H9 (cell line): ENCODE results near the gene FAT1. TPM values are rescaled to one million over a fixed set of nuclear protein-coding genes. Genes with fewer than 3 reads are reported as not detected.

Source experiments
- DNase-seq: peaks from one replicate; pipeline ENCODE4 v3.0.0-alpha.2; 2017
- H2AFZ ChIP-seq: one replicate; pipeline ENCODE4 v1.6.1; 2013; ENCODE audit warnings: mild to moderate bottlenecking, low read length, control low read depth, moderate library complexity
- H2AK5ac ChIP-seq: 2 replicates; pipeline ENCODE4 v1.6.1; 2013; ENCODE audit warnings: low read length, control low read depth, mixed read lengths; ENCODE audit not compliant: insufficient read length
- H2BK120ac ChIP-seq: one replicate; pipeline ENCODE4 v1.6.1; 2013; ENCODE audit warnings: low read depth, mild to moderate bottlenecking, low read length, control low read depth, inconsistent platforms; ENCODE audit not compliant: poor library complexity, severe bottlenecking
- H2BK12ac ChIP-seq: 2 replicates; pipeline ENCODE4 v1.6.1; 2013; ENCODE audit warnings: low read length, control low read depth, mixed read lengths, low read depth; ENCODE audit not compliant: insufficient read length
- H2BK15ac ChIP-seq: 2 replicates; pipeline ENCODE4 v1.6.1; 2013; ENCODE audit warnings: low read depth, low read length, control low read depth
- H2BK20ac ChIP-seq: one replicate; pipeline ENCODE4 v1.6.1; 2013; ENCODE audit warnings: low read depth, mild to moderate bottlenecking, low read length, control low read depth, inconsistent platforms; ENCODE audit not compliant: poor library complexity, severe bottlenecking
- H2BK5ac ChIP-seq: 2 replicates; pipeline ENCODE4 v1.6.1; 2013; ENCODE audit warnings: low read length, control low read depth, mixed read lengths; ENCODE audit not compliant: insufficient read length
- H3K14ac ChIP-seq: 2 replicates; pipeline ENCODE4 v1.6.1; 2013; ENCODE audit warnings: low read length, control low read depth; ENCODE audit not compliant: insufficient read depth
- H3K18ac ChIP-seq: 2 replicates; pipeline ENCODE4 v1.6.1; 2013; ENCODE audit warnings: low read depth, mild to moderate bottlenecking, mixed read lengths, low read length, control low read depth; ENCODE audit not compliant: insufficient read length
- H3K23ac ChIP-seq: 2 replicates; pipeline ENCODE4 v1.6.1; 2013; ENCODE audit warnings: low read length, control low read depth, mixed read lengths, low read depth; ENCODE audit not compliant: insufficient read length
- H3K23me2 ChIP-seq: 2 replicates; pipeline ENCODE4 v1.6.1; 2013; ENCODE audit warnings: low read depth, mild to moderate bottlenecking, mixed read lengths, low read length, control low read depth; ENCODE audit not compliant: insufficient read length, poor library complexity, severe bottlenecking
- H3K27ac ChIP-seq: 2 replicates; pipeline ENCODE4 v1.5.1; 2013; ENCODE audit warnings: low read length, control low read depth, mixed read lengths, low read depth; ENCODE audit not compliant: insufficient read length
- H3K27me3 ChIP-seq: 2 replicates; pipeline ENCODE4 v1.6.1; 2013; ENCODE audit warnings: low read length, control low read depth, inconsistent platforms; ENCODE audit not compliant: insufficient read depth
- H3K4ac ChIP-seq: 2 replicates; pipeline ENCODE4 v1.6.1; 2013; ENCODE audit warnings: low read depth, mild to moderate bottlenecking, control low read depth, inconsistent platforms, low read length, moderate library complexity
- H3K4me1 ChIP-seq: 2 replicates; pipeline ENCODE4 v1.6.1; 2013; ENCODE audit warnings: low read length, control low read depth, inconsistent platforms; ENCODE audit not compliant: insufficient read depth
- H3K4me2 ChIP-seq: 2 replicates; pipeline ENCODE4 v1.6.1; 2013; ENCODE audit warnings: low read length, control low read depth, mixed read lengths; ENCODE audit not compliant: insufficient read length, insufficient read depth
- H3K56ac ChIP-seq: 2 replicates; pipeline ENCODE4 v1.6.1; 2013; ENCODE audit warnings: low read depth, mild to moderate bottlenecking, mixed read lengths, low read length, control low read depth; ENCODE audit not compliant: insufficient read length
- H3K79me1 ChIP-seq: 2 replicates; pipeline ENCODE4 v1.6.1; 2013; ENCODE audit warnings: low read depth, mild to moderate bottlenecking, moderate library complexity, low read length, control low read depth, inconsistent platforms; ENCODE audit not compliant: insufficient read depth, poor library complexity, severe bottlenecking
- H3K79me2 ChIP-seq: 2 replicates; pipeline ENCODE4 v1.6.1; 2013; ENCODE audit warnings: low read length, control low read depth, inconsistent platforms; ENCODE audit not compliant: insufficient read depth
- H3K9ac ChIP-seq: 2 replicates; pipeline ENCODE4 v1.6.1; 2013; ENCODE audit warnings: low read length, control low read depth, mixed read lengths; ENCODE audit not compliant: insufficient read length; ENCODE audit errors: extremely low read depth
- H3K9me3 ChIP-seq: one replicate; pipeline ENCODE4 v1.6.1; 2013; ENCODE audit warnings: low read depth, low read length, inconsistent platforms; ENCODE audit not compliant: control insufficient read depth
- H3T11ph ChIP-seq: one replicate; pipeline ENCODE4 v1.6.1; 2013; ENCODE audit warnings: mild to moderate bottlenecking, low read length, control low read depth, inconsistent platforms
- H4K20me1 ChIP-seq: one replicate; pipeline ENCODE4 v1.6.1; 2013; ENCODE audit not compliant: control insufficient read depth, insufficient read length, insufficient read depth
- H4K5ac ChIP-seq: 2 replicates; pipeline ENCODE4 v1.6.1; 2013; ENCODE audit warnings: low read depth, mild to moderate bottlenecking, mixed read lengths, low read length, control low read depth; ENCODE audit not compliant: insufficient read length
- H4K8ac ChIP-seq: replicated peaks from 2 replicates; pipeline ENCODE4 v1.6.1; 2013; ENCODE audit warnings: low read length, control low read depth, mixed read lengths, low read depth; ENCODE audit not compliant: insufficient read length
- H4K91ac ChIP-seq: 2 replicates; pipeline ENCODE4 v1.6.1; 2013; ENCODE audit warnings: low read depth, mild to moderate bottlenecking, moderate library complexity, mixed read lengths, low read length, control low read depth; ENCODE audit not compliant: insufficient read length
- H3K27ac Mint-ChIP-seq, 3 experiments: 2 replicates in 2 of 3; 3 replicates in 1 of 3; pipeline ENCODE4 v1.8.0; 2020 to 2021; ENCODE audit warnings: mixed read lengths in 3 of 3, mild to moderate bottlenecking in 1 of 3, moderate library complexity in 1 of 3
- H3K27me3 Mint-ChIP-seq: 2 replicates; pipeline ENCODE4 v1.8.0; 2021; ENCODE audit warnings: low read depth, mild to moderate bottlenecking, moderate library complexity, mixed read lengths
- H3K36me3 Mint-ChIP-seq, 3 experiments: 2 replicates in 2 of 3; 3 replicates in 1 of 3; pipeline ENCODE4 v1.8.0; 2020 to 2021; ENCODE audit warnings: low read depth in 3 of 3, mixed read lengths in 3 of 3; ENCODE audit not compliant: insufficient read depth in 1 of 3
- H3K4me1 Mint-ChIP-seq, 2 experiments: 2 replicates each; pipeline ENCODE4 v1.8.0; 2020; ENCODE audit warnings: mixed read lengths in 2 of 2
- H3K4me3 Mint-ChIP-seq, 2 experiments: 2 replicates in 1 of 2; 3 replicates in 1 of 2; pipeline ENCODE4 v1.8.0; 2020 to 2021; ENCODE audit warnings: mild to moderate bottlenecking in 2 of 2, mixed read lengths in 2 of 2, moderate library complexity in 1 of 2
- H3K9me3 Mint-ChIP-seq, 2 experiments: 2 replicates in 1 of 2; 3 replicates in 1 of 2; pipeline ENCODE4 v1.8.0; 2020; ENCODE audit warnings: mild to moderate bottlenecking in 2 of 2, mixed read lengths in 2 of 2, moderate library complexity in 1 of 2
- CTCF ChIP-seq: fragments of 200-600 bp; sonication (generic); conservative IDR thresholded peaks from 3 replicates; pipeline ENCODE4 v1.8.0; 2021; ENCODE audit warnings: antibody characterized with exemption, mild to moderate bottlenecking
- WGBS: extraction: QIAGEN DNeasy Blood & Tissue Kit; methylation state at CpG from one replicate; pipeline ENCODE4 v1.1.7; 2013; ENCODE audit warnings: missing lambda C conversion rate, low lambda C conversion rate, mixed read lengths; ENCODE audit not compliant: insufficient read length; ENCODE audit errors: extremely low coverage; 5-methylcytosine and 5-hydroxymethylcytosine counted together
- total RNA-seq: library from RNA; stranded (reverse); gene quantifications from 2 replicates; pipeline ENCODE4 v1.2.1, GENCODE V29; 2021

Gene FAT1
- total RNA-seq, 1 experiment from 2014 or later, result 173 TPM

- Histone ChIP-seq H4K91ac (no peak overlapping the region), H3K23me2 (no peaks in the 10 kb centered on the region), H2BK12ac (no peak overlapping the region), H4K8ac (no peak overlapping the region), H3K79me1 (no peaks in the 10 kb centered on the region), H3K9ac (no peak overlapping the region), H3K56ac (no peak overlapping the region), H2BK15ac (no peak overlapping the region), H4K5ac (no peak overlapping the region), H2BK120ac (no peak overlapping the region), H3K79me2 (peaks cover 5% of the 10 kb centered on the region; the same call in 1 of the 2 replicates), H3T11ph (no peak overlapping the region), H3K4me2 (no peak overlapping the region), H3K9me3 (no peaks in the 10 kb centered on the region), H3K23ac (no peak overlapping the region), H2AK5ac (no peak overlapping the region), H3K4ac (no peak overlapping the region), H3K14ac (no peak overlapping the region), H3K18ac (no peak overlapping the region), H4K20me1 (no peaks in the 10 kb centered on the region), H3K4me1 (peaks cover 17% of the 10 kb centered on the region; the same call in 1 of the 2 replicates), H2AFZ (no peak overlapping the region), H2BK20ac (no peak overlapping the region), H2BK5ac (no peak overlapping the region), H3K27ac (no peak overlapping the region), H3K27me3 (no peaks in the 10 kb centered on the region)
- Mint-ChIP-seq H3K4me1 (peaks cover 23 to 26% of the 10 kb centered on the region in 2 experiments), H3K27me3 (no peaks in the 10 kb centered on the region), H3K9me3 (no peaks in the 10 kb centered on the region), H3K36me3 (peaks cover 4 to 29% (median 29%) of the 10 kb centered on the region in 3 experiments; a peak in 6 of 7 replicates), H3K4me3 (no peak overlapping the region), H3K27ac (no peak overlapping the region; a peak in 1 of 7 replicates)
- DNase-seq, result no peak
- no peak for TF ChIP-seq CTCF
- WGBS, result no CpG with 5 or more reads among the region's 2 CpGs
These were observed 79.4 kb downstream of the FAT1 start for GRCh38 chr4:186644311-186644638.
